ENCODE results near the gene PRPF31.

DNA sequence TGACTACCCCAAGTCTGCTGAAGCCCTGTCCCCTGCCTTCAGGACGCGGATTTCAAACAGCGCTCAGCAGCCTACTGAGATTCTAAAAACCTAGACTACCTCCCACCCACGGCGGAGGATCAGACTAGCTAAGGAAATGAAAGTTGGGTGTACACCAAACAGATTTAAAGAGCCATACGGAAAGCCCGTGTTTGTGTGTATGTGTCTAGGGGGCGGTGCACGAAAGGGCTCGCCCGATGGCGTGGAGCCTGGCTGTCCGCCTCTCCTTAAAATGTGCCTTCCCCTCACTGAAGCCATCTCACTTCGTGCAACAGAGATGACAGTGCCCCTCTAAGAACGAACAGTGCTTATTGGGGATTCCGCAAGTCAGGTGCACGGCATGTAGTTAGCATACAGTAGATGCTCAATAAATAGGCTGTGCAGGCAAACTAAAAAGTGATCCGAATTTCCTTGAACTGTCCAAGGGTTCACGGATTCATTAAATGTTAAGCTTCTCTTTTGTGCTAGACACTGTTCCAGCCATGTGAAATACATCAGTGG is 43.3 kb downstream of the PRPF31 start:
- TF ChIP-seq GATA3 (IDR thresholded peaks at IDR 0.05; ENCODE audit: low read depth, low read length) (no peak), GATA2 (IDR thresholded peaks at IDR 0.05; ENCODE audit: low read depth, low read length) (no peak)

Measured in SH-SY5Y (cell line).